ENCODE data around the gene RAB11FIP2.
A peak's percentile ranks its signal among the peaks of the same experiment; 100 is the strongest.

Gene RAB11FIP2

GRCh38 chr10:117980216-117980615 lies 66.5 kb downstream of the RAB11FIP2 start:
- peak; percentile 74 for DNase-seq

GRCh38 chr10:117972168-117972837 lies 74.4 kb downstream of the RAB11FIP2 start:
- DNase-seq: peak; percentile 5

GRCh38 chr10:117970962-117971361 lies 75.8 kb downstream of the RAB11FIP2 start:
- no peak for DNase-seq

- DNase-seq: no peak
Measured at GRCh38 chr10:117969592-117969991, 77.1 kb downstream of the RAB11FIP2 start.

GRCh38 chr10:117968354-117969182 lies 78.2 kb downstream of the RAB11FIP2 start:
- DNase-seq: no peak

- DNase-seq: no peak
Measured at GRCh38 chr10:117967149-117967650, 79.5 kb downstream of the RAB11FIP2 start.

- DNase-seq: no peak
Measured at GRCh38 chr10:117965984-117966383, 80.8 kb downstream of the RAB11FIP2 start.

GRCh38 chr10:117964536-117964935 lies 82.2 kb downstream of the RAB11FIP2 start:
- no peak for DNase-seq

GRCh38 chr10:117960345-117960935 lies 86.3 kb downstream of the RAB11FIP2 start:
- DNase-seq: peak; percentile 22

- DNase-seq: no peak
Measured at GRCh38 chr10:117956972-117957371, 89.8 kb downstream of the RAB11FIP2 start.

GRCh38 chr10:117955176-117955575 lies 91.6 kb downstream of the RAB11FIP2 start:
- DNase-seq: peak; percentile 52
